GM12872 (cell line): ENCODE measurements around the gene SMAD6.

Experiments used
- CTCF ChIP-seq: IDR thresholded peaks from 3 replicates; pipeline ENCODE4 v1.5.1; 2011; ENCODE audit warnings: low read depth, mild to moderate bottlenecking, low read length, moderate library complexity; ENCODE audit not compliant: insufficient read depth

The SMAD6 gene

GRCh38 chr15:66825139-66825538, 123.1 kb downstream of the SMAD6 start:
- TF ChIP-seq CTCF, result no peak

GRCh38 chr15:66825731-66826130, 123.7 kb downstream of the SMAD6 start:
- TF ChIP-seq CTCF, result no peak

- TF ChIP-seq CTCF, result no peak
Observed at GRCh38 chr15:66826507-66826906, 124.5 kb downstream of the SMAD6 start.

GRCh38 chr15:66827039-66827697, 125.1 kb downstream of the SMAD6 start:
- TF ChIP-seq CTCF, result no peak

GRCh38 chr15:66827698-66828055, 125.6 kb downstream of the SMAD6 start:
- no peak for TF ChIP-seq CTCF

- TF ChIP-seq CTCF, result no peak
Observed at GRCh38 chr15:66829551-66830121, 127.6 kb downstream of the SMAD6 start.

GRCh38 chr15:66830358-66830757, 128.3 kb downstream of the SMAD6 start:
- TF ChIP-seq CTCF, result no peak
